GM19043 (cell line): ENCODE measurements around the gene LAMTOR3.
"Not testable (repeated sequence)": the region's sequence is repeated elsewhere in the genome, so short reads cannot be mapped to it uniquely, and the experiment has no call there.

ENCODE experiments used
- ATAC-seq: cut with Tn5 transposase; IDR thresholded peaks from one replicate; pipeline ENCODE4 v1.9.1; 2021; ENCODE audit warnings: low read depth; ENCODE audit not compliant: unreplicated experiment

LAMTOR3 gene

GRCh38 chr4:99833756-99834155 lies 60.5 kb downstream of the LAMTOR3 start:
- ATAC-seq, result no peak

- ATAC-seq, result no peak
These were observed 61.5 kb downstream of the LAMTOR3 start for GRCh38 chr4:99832758-99833157.

- no peak for ATAC-seq
These were observed 61.9 kb downstream of the LAMTOR3 start for GRCh38 chr4:99832321-99832720.

- ATAC-seq, result not testable (repeated sequence)
These were observed 64.2 kb downstream of the LAMTOR3 start for GRCh38 chr4:99830051-99830450.

GRCh38 chr4:99828477-99828876 lies 65.8 kb downstream of the LAMTOR3 start:
- no peak for ATAC-seq
